LNCAP (cell line): ENCODE results near the gene MRPL55.

Source experiments
- CTCF ChIP-seq: fragments of 450-650 bp; IDR thresholded peaks from 2 replicates; pipeline ENCODE4 v1.5.1; 2017; ENCODE audit warnings: mild to moderate bottlenecking

Gene MRPL55

GRCh38 chr1:228088586-228089498 is 20.3 kb downstream of the MRPL55 start:
- TF ChIP-seq CTCF = no peak

DNA sequence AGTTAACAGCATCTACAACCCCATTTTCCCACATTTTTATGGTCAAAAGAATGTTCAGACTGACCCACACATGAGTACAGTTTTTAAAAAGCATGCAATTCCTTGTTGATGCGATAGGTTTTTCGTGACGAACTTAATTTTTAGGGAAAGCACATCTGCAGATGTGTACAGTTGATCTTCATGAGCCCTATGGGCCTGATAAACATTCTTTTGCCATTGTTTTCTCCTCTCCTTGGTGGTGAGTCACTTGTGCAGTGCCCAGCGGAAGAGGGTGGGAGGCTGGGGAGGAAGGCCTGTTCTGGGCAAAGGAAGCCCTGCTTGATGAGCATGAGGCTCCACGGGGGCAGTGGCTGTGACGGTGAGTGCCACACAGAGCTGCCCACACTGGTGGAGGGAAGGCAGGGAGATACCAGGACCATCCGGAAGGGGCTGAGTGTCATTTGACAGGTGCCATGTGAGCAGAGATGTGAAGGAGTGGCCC is 21.3 kb downstream of the MRPL55 start:
- no peak for TF ChIP-seq CTCF

DNA sequence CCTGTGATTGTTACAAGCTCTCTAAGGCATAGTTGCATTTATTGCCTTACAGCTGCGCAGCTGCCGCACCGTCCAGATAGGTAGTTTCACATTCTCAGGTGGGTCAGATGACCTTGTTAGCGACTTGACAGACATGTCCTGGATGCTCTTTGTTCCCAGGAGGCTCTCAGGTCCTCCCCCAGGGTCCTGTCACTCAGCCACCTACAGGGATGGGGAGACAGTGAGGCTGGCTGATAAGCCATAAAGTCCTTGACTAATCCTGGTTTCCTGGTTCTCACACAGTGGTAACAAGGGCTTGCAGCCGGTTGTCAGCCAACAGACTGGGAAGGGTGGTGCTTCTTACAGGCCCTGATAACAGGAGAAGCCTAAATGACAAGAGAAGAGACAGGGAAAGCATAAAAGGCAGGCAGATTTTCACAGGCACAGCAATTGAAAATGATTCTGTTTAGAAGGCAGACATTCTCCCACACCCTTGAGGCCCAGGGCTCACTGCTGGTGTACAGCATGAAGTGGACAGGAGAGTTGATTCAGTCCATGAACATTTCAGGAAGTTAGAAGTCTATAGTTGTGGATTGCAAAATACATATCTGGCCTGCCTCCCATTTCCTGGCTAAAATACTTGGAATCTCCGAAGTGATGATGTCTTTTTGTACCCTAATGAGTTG is 23.7 kb downstream of the MRPL55 start:
- TF ChIP-seq CTCF = no peak

DNA sequence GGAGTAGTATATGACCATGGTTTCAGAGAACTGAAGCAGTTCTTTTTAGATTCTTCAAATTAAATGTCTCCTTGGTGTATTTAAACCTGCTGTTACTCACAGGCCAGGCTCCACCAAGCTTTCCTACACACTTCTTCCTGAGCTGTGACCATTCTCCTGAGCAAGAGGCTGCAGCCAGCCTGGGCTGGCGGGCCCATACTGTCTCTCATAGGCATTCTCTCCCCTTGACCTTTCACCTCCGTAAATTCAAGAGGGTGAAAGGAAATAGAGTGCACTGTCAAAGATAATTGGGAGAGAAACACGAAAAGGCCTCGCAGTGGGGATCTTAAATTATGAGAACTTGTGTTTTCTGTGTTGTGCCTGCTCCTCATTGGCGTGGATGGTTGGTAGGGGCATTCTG is 24.3 kb downstream of the MRPL55 start:
- TF ChIP-seq CTCF = no peak

GRCh38 chr1:228084325-228084724 is 24.8 kb downstream of the MRPL55 start:
- no peak for TF ChIP-seq CTCF

GRCh38 chr1:228083871-228084278 is 25.2 kb downstream of the MRPL55 start:
- no peak; the same call in 1 of the 2 replicates for TF ChIP-seq CTCF

DNA sequence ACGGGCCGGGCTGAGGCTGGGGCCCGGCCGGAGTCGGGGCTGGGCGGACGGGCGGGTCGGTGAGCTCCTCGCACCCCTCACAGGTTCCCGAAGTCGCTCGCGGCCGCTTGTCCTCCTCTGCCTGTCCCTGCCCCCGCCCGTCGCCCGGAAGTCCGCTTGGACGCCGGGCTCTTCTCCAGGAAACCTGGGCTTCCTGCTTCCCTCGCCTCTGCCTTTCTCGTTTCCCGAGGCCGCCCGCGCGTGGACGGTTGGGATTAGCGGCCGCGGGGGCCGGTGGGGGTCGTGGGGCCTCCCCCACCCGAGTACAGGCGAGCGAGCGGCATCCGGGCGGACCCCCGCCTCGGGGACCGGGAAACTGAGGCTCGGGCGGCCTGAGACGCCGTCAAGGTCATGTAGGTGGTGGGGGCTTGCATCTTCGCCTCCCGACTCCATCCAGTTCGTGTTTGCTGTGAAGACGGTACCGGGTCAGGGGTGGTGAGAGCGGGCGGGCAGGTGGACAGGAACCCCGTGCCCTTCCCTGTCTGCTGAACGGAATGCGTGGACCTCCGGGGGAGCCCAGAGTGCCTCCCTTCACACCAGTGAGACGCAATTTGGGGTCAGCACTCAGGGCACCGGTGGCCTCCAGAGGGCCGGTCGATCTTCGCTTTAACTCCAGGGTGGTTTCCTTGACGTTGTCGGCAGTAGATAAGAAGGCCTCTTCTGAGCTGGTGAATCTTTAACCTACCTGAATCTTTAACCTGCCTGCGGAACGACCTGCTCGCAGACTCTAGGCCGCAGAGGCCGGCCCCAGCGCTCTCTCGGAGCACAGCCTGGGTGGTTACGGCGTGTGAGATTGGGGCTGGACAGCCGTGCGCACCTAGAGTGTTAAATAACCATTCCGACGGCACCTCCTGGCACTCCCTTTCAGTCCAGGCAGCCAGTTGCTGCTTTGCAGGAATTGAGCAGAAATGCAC is 25.9 kb downstream of the MRPL55 start:
- TF ChIP-seq CTCF = no peak
